Upper lobe of left lung (tissue), 4 donors: ENCODE measurements around the gene C11orf65.

Source experiments
- EP300 ChIP-seq, 4 donors: sonication (generic); formaldehyde crosslinking; IDR thresholded peaks; one replicate each; pipeline ENCODE4 v1.5.1; 2017; ENCODE audit warnings: antibody characterized with exemption in 4 of 4, control low read depth in 2 of 4
- POLR2A ChIP-seq, 4 donors: fragments of 450-650 bp; IDR thresholded peaks; one replicate each; pipeline ENCODE4 v1.5.1; 2016 to 2017; ENCODE audit warnings: antibody characterized with exemption in 4 of 4, mild to moderate bottlenecking in 2 of 4
- POLR2AphosphoS5 ChIP-seq, 2 donors: sonication (generic); formaldehyde crosslinking; IDR thresholded peaks; one replicate each; pipeline ENCODE4 v1.5.1; 2017; ENCODE audit warnings: antibody characterized with exemption in 2 of 2
- TF ChIP-seq, protein P1 (sequence below), 6 experiments: fragments of 450-650 bp in 4 of 6; fragments of 200-600 bp in 2 of 6; sonication (generic) in 2 of 6; IDR thresholded peaks; one replicate each; pipeline ENCODE4 v1.5.1; 2016 to 2019; ENCODE audit warnings: antibody characterized with exemption in 6 of 6

DNA sequence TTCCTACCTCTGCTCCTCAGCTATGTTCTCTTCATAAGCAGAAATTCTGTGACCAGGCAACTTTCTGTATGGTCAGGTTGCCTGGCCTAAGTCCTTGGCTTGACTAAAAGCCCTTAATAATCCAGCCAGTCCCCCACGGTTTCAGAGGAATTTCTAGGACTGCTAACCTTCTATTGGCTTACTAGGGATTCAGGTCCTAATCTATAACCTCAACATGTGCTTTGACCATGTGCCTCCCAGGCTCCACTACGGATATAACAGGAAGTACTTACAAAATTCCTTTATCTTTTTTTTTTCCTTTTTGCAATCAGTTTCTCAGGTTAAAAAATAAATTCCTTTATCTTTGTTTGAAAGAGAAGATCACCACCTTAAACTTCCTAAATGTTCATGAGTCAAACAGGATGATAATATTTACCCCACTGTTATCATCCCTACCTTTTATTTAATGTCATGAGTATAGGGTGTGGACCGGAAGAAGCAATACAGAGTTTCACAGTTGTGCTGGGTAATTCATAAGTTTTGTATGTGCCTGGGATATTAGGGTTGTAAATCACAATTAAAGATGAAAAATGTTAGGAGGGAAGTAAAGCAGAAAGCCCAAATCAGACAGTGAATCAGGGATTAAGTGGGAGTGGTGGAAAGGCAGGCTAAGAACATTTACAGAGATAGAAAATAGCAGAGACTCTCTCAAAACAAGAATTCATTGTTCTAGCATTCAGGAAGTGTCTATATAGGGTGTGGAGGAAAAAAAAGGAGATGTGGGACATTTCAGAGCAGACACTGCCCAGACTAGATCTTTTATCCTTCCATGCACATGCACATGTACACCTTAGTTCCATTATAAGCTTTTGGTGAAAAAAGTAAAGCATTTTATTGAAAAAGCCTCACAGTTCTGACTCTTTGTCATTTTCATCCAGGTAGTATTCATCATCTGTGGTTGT, 41.6 kb upstream of the C11orf65 start:
- TF ChIP-seq POLR2AphosphoS5 (IDR thresholded peaks at IDR 0.05) (no peak), POLR2A (IDR thresholded peaks at IDR 0.05) (no peak), EP300 (IDR thresholded peaks at IDR 0.05) (no peak)
- TF ChIP-seq, protein P1, sequence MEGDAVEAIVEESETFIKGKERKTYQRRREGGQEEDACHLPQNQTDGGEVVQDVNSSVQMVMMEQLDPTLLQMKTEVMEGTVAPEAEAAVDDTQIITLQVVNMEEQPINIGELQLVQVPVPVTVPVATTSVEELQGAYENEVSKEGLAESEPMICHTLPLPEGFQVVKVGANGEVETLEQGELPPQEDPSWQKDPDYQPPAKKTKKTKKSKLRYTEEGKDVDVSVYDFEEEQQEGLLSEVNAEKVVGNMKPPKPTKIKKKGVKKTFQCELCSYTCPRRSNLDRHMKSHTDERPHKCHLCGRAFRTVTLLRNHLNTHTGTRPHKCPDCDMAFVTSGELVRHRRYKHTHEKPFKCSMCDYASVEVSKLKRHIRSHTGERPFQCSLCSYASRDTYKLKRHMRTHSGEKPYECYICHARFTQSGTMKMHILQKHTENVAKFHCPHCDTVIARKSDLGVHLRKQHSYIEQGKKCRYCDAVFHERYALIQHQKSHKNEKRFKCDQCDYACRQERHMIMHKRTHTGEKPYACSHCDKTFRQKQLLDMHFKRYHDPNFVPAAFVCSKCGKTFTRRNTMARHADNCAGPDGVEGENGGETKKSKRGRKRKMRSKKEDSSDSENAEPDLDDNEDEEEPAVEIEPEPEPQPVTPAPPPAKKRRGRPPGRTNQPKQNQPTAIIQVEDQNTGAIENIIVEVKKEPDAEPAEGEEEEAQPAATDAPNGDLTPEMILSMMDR (IDR thresholded peaks at IDR 0.05), result no peak
